IgD-negative memory B cell (primary cell): ENCODE measurements around the gene PAN3. TPM values are rescaled to one million over a fixed set of nuclear protein-coding genes. Genes with fewer than 3 reads are reported as not detected.

ENCODE experiments used
- H3K27ac Mint-ChIP-seq, 3 donors: one replicate each; pipeline ENCODE4 v1.8.0; 2020 to 2022; ENCODE audit warnings: mild to moderate bottlenecking in 3 of 3, mixed read lengths in 3 of 3, moderate library complexity in 1 of 3
- H3K27me3 Mint-ChIP-seq: one replicate; pipeline ENCODE4 v1.8.0; 2021; ENCODE audit warnings: mixed read lengths
- H3K36me3 Mint-ChIP-seq: one replicate; pipeline ENCODE4 v1.8.0; 2020; ENCODE audit warnings: mild to moderate bottlenecking, mixed read lengths
- H3K4me1 Mint-ChIP-seq, 3 donors: one replicate each; pipeline ENCODE4 v1.8.0; 2020 to 2022; ENCODE audit warnings: mixed read lengths in 3 of 3, mild to moderate bottlenecking in 1 of 3
- H3K4me3 Mint-ChIP-seq, 4 donors: one replicate each; pipeline ENCODE4 v1.8.0; 2020 to 2022; ENCODE audit warnings: mild to moderate bottlenecking in 4 of 4, mixed read lengths in 4 of 4, moderate library complexity in 3 of 4
- H3K9me3 Mint-ChIP-seq, 3 donors: one replicate each; pipeline ENCODE4 v1.8.0; 2020 to 2021; ENCODE audit warnings: mixed read lengths in 3 of 3, mild to moderate bottlenecking in 1 of 3
- polyA plus RNA-seq: library from polyadenylated mRNA; unstranded; fragments of 300-500 nt; fragmentation: Illumina TruSeq; gene quantifications from one replicate; pipeline ENCODE4 v1.2.3, GENCODE V29; 2021

Gene PAN3
- polyA plus RNA-seq, 1 donor from 2014 or later = 7.6 TPM

DNA sequence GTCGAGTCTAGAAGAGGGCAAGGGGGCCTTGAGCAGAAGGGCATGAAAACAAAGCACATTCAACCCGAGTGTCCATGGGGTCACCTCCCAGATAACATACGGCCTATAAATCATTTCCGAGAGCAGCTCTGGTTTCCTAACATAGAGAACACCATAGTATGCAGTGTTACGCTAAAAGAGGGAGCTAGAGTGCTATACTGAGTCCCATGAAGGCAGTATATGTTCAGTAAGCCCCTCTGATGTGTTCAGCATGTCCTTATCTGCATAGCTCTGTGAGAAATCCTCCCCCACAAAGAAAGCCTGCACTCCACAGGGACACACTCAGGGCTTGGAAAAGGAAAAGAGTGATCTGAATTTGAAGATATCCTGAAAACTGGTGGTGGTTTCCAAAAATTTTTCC is 181.2 kb downstream of the PAN3 start:
- Mint-ChIP-seq H3K4me1 (peaks cover 0 to 3% (median 0%) of the 10 kb centered on the region in 3 donors), H3K9me3 (no peaks in the 10 kb centered on the region), H3K36me3 (peaks cover 1% of the 10 kb centered on the region), H3K27me3 (no peaks in the 10 kb centered on the region), H3K27ac (peak overlapping the region in 1 of 3 donors; percentile 1), H3K4me3 (no peak overlapping the region)

DNA sequence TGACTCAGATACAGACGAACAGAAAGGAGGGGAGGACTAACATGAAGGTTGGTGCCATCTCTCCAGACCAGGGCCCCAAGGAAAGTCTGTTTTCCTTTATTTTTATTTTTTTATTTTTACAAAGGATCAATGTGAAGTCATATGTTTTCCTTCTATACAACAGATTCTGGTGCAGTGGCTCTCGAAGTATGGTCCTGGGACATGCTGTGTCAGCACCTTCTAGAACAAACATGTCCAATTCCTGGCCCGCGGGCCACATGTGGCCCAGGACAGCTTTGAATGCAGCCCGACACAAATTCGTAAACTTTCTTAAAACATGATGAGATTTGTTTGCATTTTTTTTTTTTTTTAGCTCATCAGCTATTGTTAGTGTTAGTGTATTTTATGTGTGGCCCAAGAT is 181.9 kb downstream of the PAN3 start:
- no peaks in the 10 kb centered on the region for H3K27me3 Mint-ChIP-seq
- peaks cover 0 to 3% (median 0%) of the 10 kb centered on the region in 3 donors for H3K4me1 Mint-ChIP-seq
- peaks cover 1% of the 10 kb centered on the region for H3K36me3 Mint-ChIP-seq
- no peak overlapping the region for H3K4me3 Mint-ChIP-seq
- no peaks in the 10 kb centered on the region for H3K9me3 Mint-ChIP-seq
- H3K27ac Mint-ChIP-seq = peak overlapping the region in 1 of 3 donors; percentile 1

DNA sequence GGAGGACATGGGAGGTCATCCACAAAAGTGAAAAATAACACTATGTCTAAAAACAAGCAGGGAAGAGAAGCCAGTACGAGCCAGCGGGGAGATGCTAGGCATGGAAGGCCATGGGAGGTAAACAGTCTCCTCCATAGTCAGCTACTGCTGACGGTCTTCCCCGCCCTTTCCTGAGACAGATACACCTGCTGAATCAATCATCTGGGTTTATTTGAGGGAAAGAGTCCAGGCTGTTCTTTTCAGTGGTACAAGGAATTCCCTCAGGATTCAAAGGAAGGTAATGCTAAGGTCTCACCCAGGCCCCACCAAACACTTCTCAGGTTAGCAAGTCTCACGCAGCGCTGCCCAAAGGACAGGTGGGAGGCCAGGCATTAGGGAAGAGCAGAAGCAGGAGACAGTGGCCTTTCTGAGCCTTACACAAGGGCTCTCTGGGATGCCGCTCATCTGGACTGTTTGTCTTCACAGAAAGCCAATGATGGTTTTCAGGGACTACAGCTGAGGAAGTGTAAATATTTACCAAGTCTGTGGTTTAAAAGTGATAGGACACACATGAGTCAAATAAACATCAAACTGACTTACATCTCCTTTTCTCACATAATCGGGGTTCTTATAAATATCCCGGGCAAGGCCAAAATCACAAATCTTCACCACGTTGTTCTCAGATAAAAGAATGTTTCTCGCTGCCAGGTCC is 182.7 kb downstream of the PAN3 start:
- Mint-ChIP-seq H3K36me3 (peaks cover under 1% of the 10 kb centered on the region), H3K4me3 (no peak overlapping the region), H3K9me3 (no peaks in the 10 kb centered on the region), H3K27me3 (no peaks in the 10 kb centered on the region), H3K4me1 (peaks cover 0 to 3% (median 0%) of the 10 kb centered on the region in 3 donors), H3K27ac (no peak overlapping the region)

DNA sequence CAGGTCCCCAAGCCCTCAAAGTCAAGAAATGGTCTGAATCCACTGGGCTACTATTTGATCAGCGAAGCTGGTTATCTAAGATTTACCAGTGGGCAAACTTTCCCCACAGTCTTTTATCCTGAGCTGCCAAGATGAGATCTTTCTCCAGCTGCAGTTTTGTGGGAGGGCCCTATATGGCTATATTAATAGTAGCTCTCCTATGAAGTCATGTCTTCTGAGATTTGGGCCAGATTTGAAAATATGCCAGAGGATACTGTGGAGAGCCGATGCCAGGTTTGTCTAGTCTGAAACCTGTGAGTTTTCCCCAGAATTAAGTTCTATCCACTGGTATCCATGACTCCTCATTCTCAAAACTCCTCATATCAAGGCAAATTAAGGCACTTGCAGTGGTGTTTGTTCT is 183.4 kb downstream of the PAN3 start:
- Mint-ChIP-seq H3K4me1 (peaks cover 0 to 3% (median 0%) of the 10 kb centered on the region in 3 donors), H3K4me3 (no peak overlapping the region), H3K27ac (no peak overlapping the region), H3K9me3 (no peaks in the 10 kb centered on the region), H3K27me3 (no peaks in the 10 kb centered on the region), H3K36me3 (no peaks in the 10 kb centered on the region)

DNA sequence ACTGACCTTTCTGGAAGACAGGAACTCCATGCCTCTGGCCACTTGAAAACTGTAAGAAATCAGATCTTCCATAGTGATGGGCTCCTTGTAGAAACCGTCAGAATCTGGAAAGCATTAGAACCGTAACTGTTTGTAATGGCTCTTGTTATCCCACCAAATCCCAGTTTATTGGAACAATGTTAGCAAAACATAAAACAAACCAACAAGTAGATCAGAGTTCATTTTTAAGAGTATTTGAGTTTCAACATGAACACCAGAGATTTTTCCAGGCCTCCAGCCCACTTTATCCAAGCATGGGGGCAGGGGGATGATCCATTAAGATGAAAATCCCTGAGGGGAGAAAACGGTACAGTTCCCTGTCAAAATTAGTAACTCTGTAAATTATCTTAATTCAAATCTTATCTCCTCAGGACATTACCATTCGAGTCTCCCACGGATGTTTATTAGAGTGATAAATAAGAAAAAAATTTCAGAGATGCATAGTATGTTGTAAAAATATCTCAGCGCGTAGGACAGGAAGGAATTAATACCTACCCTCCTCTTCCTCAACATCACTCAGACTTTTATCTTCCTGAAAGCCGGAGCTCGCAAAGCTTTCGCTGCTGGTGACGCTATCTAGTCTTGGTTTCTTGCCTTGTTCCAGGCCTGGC is 184.0 kb downstream of the PAN3 start:
- H3K27ac Mint-ChIP-seq = no peak overlapping the region
- H3K9me3 Mint-ChIP-seq = no peaks in the 10 kb centered on the region
- H3K27me3 Mint-ChIP-seq = no peaks in the 10 kb centered on the region
- no peaks in the 10 kb centered on the region for H3K36me3 Mint-ChIP-seq
- H3K4me3 Mint-ChIP-seq = no peak overlapping the region
- H3K4me1 Mint-ChIP-seq = peaks cover 0 to 3% (median 0%) of the 10 kb centered on the region in 3 donors

DNA sequence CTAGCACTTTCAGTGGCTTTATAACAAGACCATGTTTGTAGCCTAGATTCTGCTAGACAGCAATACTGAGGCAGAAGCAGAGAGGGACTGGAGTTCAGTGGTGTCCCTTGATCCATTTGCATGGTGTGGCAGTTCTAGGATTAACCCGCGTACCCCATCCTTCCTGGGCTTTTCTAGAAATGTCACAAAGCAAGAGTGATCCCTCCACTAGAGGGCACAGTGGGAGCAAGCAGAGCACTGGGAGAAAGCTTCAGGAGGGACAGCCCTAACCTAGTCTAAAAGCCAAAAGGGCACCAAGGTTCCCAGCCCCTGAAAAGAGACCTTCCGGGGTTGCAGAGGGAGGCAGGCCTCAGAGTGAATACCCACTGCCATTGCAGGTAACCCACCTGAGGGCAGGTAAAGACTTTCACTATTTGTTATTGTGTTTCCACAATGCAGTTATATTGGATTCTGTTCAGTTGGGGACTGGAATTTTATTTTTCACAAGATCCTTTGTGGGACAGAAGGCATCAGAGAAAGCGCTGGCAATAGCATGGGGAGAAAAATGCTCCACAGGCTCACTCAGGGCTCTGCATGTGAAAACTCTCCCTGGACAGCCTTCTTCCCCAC is 185.9 kb downstream of the PAN3 start:
- no peaks in the 10 kb centered on the region for H3K9me3 Mint-ChIP-seq
- peaks cover 0 to 3% (median 0%) of the 10 kb centered on the region in 3 donors for H3K4me1 Mint-ChIP-seq
- H3K4me3 Mint-ChIP-seq = no peak overlapping the region
- no peaks in the 10 kb centered on the region for H3K36me3 Mint-ChIP-seq
- H3K27ac Mint-ChIP-seq = peak overlapping the region in 1 of 3 donors; percentile 1
- H3K27me3 Mint-ChIP-seq = no peaks in the 10 kb centered on the region

DNA sequence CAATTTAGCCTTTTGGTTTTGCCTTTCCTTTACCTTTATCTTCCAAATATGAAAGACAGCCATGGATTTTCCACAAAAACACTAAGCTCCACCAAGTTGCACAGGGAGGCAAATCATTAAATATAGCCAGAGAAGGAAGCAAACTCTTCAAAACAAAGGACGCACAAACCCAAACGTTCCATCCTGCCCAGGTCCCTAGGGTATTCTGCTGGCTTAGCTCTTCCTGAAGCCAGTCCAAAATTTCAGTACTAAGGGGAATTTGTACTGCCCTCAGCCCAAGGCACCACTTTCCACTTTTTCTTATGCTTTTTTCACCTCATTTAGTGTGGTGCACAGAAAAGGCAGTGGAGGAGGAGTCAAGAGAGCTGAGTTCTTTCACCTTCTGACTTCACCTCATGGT is 186.7 kb downstream of the PAN3 start:
- Mint-ChIP-seq H3K27me3 (no peaks in the 10 kb centered on the region), H3K4me3 (no peak overlapping the region), H3K36me3 (no peaks in the 10 kb centered on the region), H3K4me1 (peaks cover 0 to 3% (median 0%) of the 10 kb centered on the region in 3 donors), H3K9me3 (no peaks in the 10 kb centered on the region), H3K27ac (no peak overlapping the region)

DNA sequence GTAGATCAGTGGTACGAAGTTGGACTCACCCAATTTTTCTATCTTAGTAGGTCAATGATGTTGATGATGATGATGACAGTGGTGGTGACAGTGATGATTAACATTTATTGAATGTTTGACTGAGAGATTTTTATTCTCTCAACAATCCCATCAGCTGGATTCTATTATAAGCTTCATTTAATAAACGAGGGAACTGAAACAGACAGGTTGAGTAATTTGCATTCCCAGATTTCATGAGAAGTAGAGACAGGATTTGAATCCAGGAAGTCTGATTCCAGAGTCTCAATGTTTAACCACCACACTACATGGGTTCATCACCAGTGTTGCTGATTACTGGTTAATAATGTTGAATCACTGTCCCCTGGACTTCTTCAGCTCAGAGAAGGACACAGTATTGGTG is 187.7 kb downstream of the PAN3 start:
- Mint-ChIP-seq H3K4me3 (no peak overlapping the region), H3K9me3 (no peaks in the 10 kb centered on the region), H3K27me3 (no peaks in the 10 kb centered on the region), H3K27ac (no peak overlapping the region), H3K36me3 (no peaks in the 10 kb centered on the region), H3K4me1 (peaks cover 0 to 3% (median 0%) of the 10 kb centered on the region in 3 donors)

DNA sequence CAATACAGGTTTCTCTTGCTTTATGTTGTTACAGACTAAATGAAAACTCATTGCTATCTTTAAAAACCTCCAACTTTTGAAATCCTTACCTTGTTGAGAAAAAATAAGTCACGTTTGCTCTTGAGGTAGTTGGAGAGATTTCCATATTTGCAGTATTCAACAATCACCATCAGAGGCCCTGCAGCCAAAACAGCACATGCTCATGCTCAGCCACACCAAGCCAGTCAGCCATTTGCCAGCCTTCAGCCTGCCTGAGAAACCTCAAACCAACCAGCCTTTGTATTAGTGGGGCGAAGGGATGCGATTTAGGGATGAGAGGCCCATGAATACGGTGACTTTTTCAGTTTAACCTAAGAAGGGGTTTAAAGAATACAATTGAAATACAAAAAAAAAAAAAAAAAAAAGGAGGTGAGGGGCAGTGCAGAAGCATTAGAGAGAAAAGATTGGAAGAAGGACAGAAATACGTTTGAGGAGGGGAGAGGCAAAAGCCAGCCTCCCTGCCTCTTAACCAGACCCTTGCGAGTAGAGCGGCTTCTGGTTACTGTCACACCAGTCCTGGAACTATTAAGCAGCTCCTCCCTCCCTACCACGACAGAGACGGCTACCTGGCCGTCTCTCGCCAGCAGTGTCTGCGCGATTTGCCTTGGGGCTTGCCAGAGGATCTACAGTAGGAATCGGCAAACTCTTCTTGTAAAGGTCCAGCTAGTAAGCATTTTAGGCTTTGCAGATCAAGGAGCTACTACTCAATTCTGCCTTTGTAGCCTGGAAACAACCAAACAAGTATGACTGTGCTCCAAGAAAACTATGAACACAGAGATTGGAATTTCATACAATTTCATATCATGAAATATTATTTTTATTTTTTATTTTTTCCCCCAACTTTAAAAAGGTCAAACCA is 189.3 kb downstream of the PAN3 start:
- H3K27me3 Mint-ChIP-seq = no peaks in the 10 kb centered on the region
- no peaks in the 10 kb centered on the region for H3K9me3 Mint-ChIP-seq
- no peak overlapping the region for H3K27ac Mint-ChIP-seq
- peaks cover 0 to 3% (median 0%) of the 10 kb centered on the region in 3 donors for H3K4me1 Mint-ChIP-seq
- no peaks in the 10 kb centered on the region for H3K36me3 Mint-ChIP-seq
- no peak overlapping the region for H3K4me3 Mint-ChIP-seq

DNA sequence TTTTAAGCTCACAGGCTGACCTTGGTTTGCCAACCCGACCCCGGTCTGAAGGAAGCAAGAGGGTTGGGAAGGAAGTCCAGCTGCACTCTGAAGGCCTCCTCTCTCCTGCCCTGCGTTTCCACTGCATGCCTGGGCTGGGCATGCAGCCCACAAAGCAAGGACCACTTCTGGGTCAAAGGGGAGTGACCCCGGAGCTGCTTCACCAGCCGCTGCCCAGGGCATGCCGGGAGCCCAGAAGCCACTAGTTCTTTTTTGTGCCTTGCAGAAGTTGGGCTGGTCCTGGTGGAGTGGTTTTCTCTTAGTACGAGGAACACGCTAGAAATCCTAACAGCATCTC is 189.9 kb downstream of the PAN3 start:
- Mint-ChIP-seq H3K36me3 (no peaks in the 10 kb centered on the region), H3K27me3 (no peaks in the 10 kb centered on the region), H3K4me1 (peaks cover 0 to 3% (median 0%) of the 10 kb centered on the region in 3 donors), H3K9me3 (no peaks in the 10 kb centered on the region), H3K27ac (no peak overlapping the region), H3K4me3 (no peak overlapping the region)

DNA sequence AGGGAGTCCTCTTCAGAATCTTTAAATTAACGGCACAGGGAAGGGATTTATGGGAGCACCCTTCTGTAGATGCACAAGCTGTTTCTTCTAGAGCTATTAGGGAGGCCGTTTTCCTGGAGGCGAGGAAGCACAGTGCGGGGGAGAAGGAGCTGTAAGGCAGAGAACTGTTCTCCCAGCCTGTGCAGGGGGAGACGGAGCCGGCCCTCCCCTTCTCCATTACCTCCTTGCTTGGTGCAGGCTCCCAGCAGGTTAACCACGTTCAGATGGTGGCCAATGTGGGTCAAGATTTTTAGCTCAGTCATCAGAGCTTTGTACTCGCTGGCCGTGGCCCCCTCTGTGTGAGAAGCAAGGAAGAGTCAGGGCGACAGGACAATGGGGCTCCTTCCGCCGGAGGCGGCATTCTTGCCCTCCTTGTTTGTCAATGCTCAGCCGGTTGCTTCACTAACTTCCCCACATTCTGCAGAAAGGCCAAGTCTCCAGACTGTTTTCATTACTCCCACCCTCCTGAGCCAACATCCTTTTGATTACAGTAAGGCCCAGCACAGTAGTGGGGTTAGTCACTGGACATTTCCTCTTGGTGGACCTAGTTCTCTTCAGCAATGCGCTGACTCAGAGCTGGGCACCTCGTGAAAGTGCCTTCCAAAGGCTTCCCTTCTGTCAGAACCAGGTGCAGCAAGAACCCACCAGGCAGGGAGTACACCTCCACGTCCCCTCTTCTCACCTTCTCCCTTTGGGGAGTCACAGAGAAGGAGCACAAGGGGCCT is 191.2 kb downstream of the PAN3 start:
- Mint-ChIP-seq H3K4me1 (no peaks in the 10 kb centered on the region), H3K27ac (no peak overlapping the region), H3K27me3 (no peaks in the 10 kb centered on the region), H3K36me3 (no peaks in the 10 kb centered on the region), H3K4me3 (no peak overlapping the region), H3K9me3 (no peaks in the 10 kb centered on the region)

DNA sequence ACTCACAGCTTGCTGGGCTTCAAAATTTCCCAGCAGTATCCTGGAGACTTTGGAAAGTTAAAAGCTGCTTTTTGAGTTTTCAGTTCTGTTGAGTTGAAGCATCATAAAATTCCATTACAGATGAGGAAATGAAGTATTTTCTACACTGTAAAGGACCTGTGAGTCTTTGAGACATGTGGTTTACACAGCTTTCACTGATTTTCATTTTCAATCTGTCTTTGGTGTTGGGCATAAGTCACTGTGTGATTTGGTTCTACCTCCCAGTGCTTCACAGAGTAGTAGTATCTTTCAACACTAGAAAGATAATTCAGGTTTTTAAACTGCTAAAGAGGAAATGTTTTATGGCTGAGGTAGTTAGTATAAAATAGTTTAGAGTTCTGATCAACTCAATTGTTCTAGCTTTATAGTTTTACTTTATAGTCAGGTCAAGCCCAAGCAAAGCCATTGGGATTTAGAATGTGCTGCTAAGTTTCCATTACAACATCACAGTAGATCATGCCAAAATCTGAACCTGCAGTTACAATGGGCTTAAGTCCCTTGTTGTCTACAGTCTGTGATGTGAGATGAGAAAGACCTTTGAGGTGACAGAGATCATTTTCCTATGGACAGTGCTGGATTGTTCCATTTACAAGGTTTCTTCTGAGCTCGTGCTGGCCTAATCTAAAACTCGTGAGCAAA is 195.0 kb downstream of the PAN3 start:
- Mint-ChIP-seq H3K4me1 (no peaks in the 10 kb centered on the region), H3K4me3 (no peak overlapping the region), H3K27ac (no peak overlapping the region), H3K9me3 (no peaks in the 10 kb centered on the region), H3K36me3 (no peaks in the 10 kb centered on the region), H3K27me3 (peaks cover 3% of the 10 kb centered on the region)

DNA sequence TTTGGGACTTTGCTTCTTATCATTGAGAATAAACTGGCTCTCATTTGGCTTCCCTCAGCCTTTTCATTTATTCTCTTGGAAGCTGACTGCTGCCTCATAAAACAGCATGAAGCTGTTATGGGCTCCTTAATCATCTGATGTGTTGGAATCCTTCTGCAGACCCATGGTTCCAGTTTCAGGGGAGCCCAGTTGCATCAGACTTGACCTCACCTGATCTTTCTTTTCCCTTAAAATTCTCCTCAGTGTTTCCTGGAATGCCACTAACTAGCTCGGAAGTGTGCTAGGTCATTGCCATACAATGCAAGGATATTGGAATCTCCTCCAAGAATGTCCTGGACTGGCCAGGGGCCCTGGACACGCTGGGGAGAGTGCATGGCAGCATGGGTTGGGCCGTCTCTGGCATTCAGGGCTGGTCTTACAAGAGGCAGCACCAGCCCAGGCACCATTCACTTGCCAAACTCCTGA is 197.9 kb downstream of the PAN3 start:
- no peak overlapping the region for H3K27ac Mint-ChIP-seq
- H3K4me1 Mint-ChIP-seq = no peaks in the 10 kb centered on the region
- H3K27me3 Mint-ChIP-seq = peaks cover 3% of the 10 kb centered on the region
- no peaks in the 10 kb centered on the region for H3K9me3 Mint-ChIP-seq
- H3K4me3 Mint-ChIP-seq = no peak overlapping the region
- H3K36me3 Mint-ChIP-seq = no peaks in the 10 kb centered on the region
